Adrenal gland (tissue), 12 donors: ENCODE data around the gene OLFM1. TPM values are rescaled to one million over a fixed set of nuclear protein-coding genes. Genes with fewer than 3 reads are reported as not detected.

ENCODE experiments used
- DNase-seq, 7 donors: peaks; one replicate each; pipeline ENCODE4 v3.0.0-alpha.2; 2019 to 2020
- H3K27ac ChIP-seq, 5 donors: fragments of 200-600 bp; sonication (generic) in 4 of 5; 1 replicate in 3 of 5; 2 replicates in 2 of 5; pipeline versions ENCODE4 v1.5.1 to v1.8.0; 2016 to 2020; ENCODE audit warnings: mild to moderate bottlenecking in 1 of 5
- H3K27me3 ChIP-seq: fragments of 200-600 bp; 2 replicates; pipeline ENCODE4 v1.8.0; 2021
- H3K36me3 ChIP-seq, 2 donors: fragments of 200-600 bp; replicated peaks in 1 of 2; 1 replicate in 1 of 2; 2 replicates in 1 of 2; pipeline versions ENCODE4 v1.5.1 to v1.8.0; 2018 to 2022
- H3K4me1 ChIP-seq, 2 donors: fragments of 200-600 bp; replicated peaks in 1 of 2; 1 replicate in 1 of 2; 2 replicates in 1 of 2; pipeline versions ENCODE4 v1.5.1 to v1.8.0; 2018 to 2021
- H3K4me3 ChIP-seq, 4 donors: fragments of 200-600 bp; sonication (generic) in 3 of 4; one replicate each; pipeline ENCODE4 v1.5.1; 2016 to 2018
- H3K9me3 ChIP-seq, 3 donors: fragments of 200-600 bp; sonication (generic) in 1 of 3; replicated peaks in 1 of 3; 1 replicate in 2 of 3; 2 replicates in 1 of 3; pipeline versions ENCODE4 v1.5.1 to v1.8.0; 2016 to 2021
- CTCF ChIP-seq, 6 experiments: fragments of 450-650 bp in 4 of 6; fragments of 200-600 bp in 2 of 6; sonication (generic) in 1 of 6; IDR thresholded peaks; 1 replicate in 5 of 6; 2 replicates in 1 of 6; pipeline versions ENCODE4 v1.5.1 to v1.8.0; 2016 to 2021; ENCODE audit warnings: antibody characterized with exemption in 6 of 6, mild to moderate bottlenecking in 2 of 6, moderate library complexity in 1 of 6
- POLR2A ChIP-seq, 2 donors: fragments of 450-650 bp; IDR thresholded peaks; one replicate each; pipeline ENCODE4 v1.6.1; 2017; ENCODE audit warnings: antibody characterized with exemption in 2 of 2, mild to moderate bottlenecking in 2 of 2, moderate library complexity in 1 of 2
- WGBS, 4 donors: extraction: QIAGEN DNeasy Blood & Tissue Kit in 2 of 4; methylation state at CpG; one replicate each; pipeline versions ENCODE4 v1.1.5 to v1.1.7; 2013 to 2017; 5-methylcytosine and 5-hydroxymethylcytosine counted together
- intact Hi-C, 2 donors: fragments of 100-400 bp; cut with DNase I; formaldehyde crosslinking; loops; one replicate each; pipeline versions ENCODE4 v1.14.1 to v1.15.0; 2022 to 2023
- polyA plus RNA-seq, 3 donors: library from polyadenylated mRNA; stranded (reverse); fragments of 200-250 nt in 2 of 3; fragments of 350-450 nt in 1 of 3; fragmentation: Illumina TruSeq in 1 of 3; extraction: RNeasy Lipid Tissue Mini Kit (QIAGEN cat#74804) in 1 of 3; gene quantifications; one replicate each; pipeline ENCODE4 v1.2.3, GENCODE V29; 2013 to 2014
- total RNA-seq, 9 donors: library from RNA; depleted of rRNA in 4 of 9; stranded (reverse); fragments of >200 nt in 4 of 9; fragments of 120-200 nt in 1 of 9; fragmentation: NEBNext Ultra II Directional in 1 of 9; extraction: Animal tissue kit (Norgen Biotek cat#: 25700) in 1 of 9; gene quantifications; one replicate each; pipeline versions ENCODE4 v1.1.0 to v1.2.4, GENCODE V29; 2013 to 2023
- donor health status: healthy with polysubstance abuse.
- donor health status: Bipolar disorder and iron deficiency.
- donor health status: DM: yes; HTN: yes; CAD: no.
- donor health status: DM: no; HTN: no; CAD: no.
- donor health status: DM: no; HTN: no; CAD: no.
- donor health status: DM: yes; HTN: yes; CAD: no.

OLFM1 gene
- total and polyA plus RNA-seq, 12 donors, result 2.5 to 48.0 (median 28.0) TPM

GRCh38 chr9:135165003-135165711, 77.7 kb downstream of the OLFM1 start:
- TF ChIP-seq POLR2A (IDR thresholded peaks at IDR 0.05) (no peak), CTCF (IDR thresholded peaks at IDR 0.05) (no peak)
- no peaks in the 10 kb centered on the region for H3K9me3 ChIP-seq
- no peak overlapping the region for H3K4me3 ChIP-seq
- H3K4me1 ChIP-seq, result no peaks in the 10 kb centered on the region
- H3K27ac ChIP-seq, result no peak overlapping the region
- H3K27me3 ChIP-seq, result no peaks in the 10 kb centered on the region
- no peak for DNase-seq
- intact Hi-C loops, result no loop called here
- WGBS, 4 donors, result 67 to 71% (median 69%) methylated on average over 18 of the region's 18 CpGs
- H3K36me3 ChIP-seq, result no peaks in the 10 kb centered on the region

- no peak overlapping the region for H3K4me3 ChIP-seq
- intact Hi-C loops, result no loop called here
- no peaks in the 10 kb centered on the region for H3K36me3 ChIP-seq
- H3K27ac ChIP-seq, result no peak overlapping the region
- no peaks in the 10 kb centered on the region for H3K27me3 ChIP-seq
- no peak for TF ChIP-seq POLR2A (IDR thresholded peaks at IDR 0.05)
- TF ChIP-seq CTCF (IDR thresholded peaks at IDR 0.05), result no peak
- WGBS, 4 donors, result 81 to 84% (median 83%) methylated on average over 21 to 25 of the region's 25 CpGs
- H3K4me1 ChIP-seq, result no peaks in the 10 kb centered on the region
- no peak for DNase-seq
- H3K9me3 ChIP-seq, result no peaks in the 10 kb centered on the region
These were observed 78.5 kb downstream of the OLFM1 start for GRCh38 chr9:135165756-135166519.

GRCh38 chr9:135166565-135166964, 79.1 kb downstream of the OLFM1 start:
- H3K4me1 ChIP-seq, result no peaks in the 10 kb centered on the region
- H3K27me3 ChIP-seq, result no peaks in the 10 kb centered on the region
- H3K27ac ChIP-seq, result no peak overlapping the region
- TF ChIP-seq POLR2A (IDR thresholded peaks at IDR 0.05) (no peak), CTCF (IDR thresholded peaks at IDR 0.05) (no peak)
- intact Hi-C loops, result no loop called here
- 75 to 87% (median 80%) methylated on average over 9 to 14 of the region's 14 CpGs for WGBS, 4 donors
- no peaks in the 10 kb centered on the region for H3K9me3 ChIP-seq
- no peak for DNase-seq
- H3K4me3 ChIP-seq, result no peak overlapping the region
- H3K36me3 ChIP-seq, result no peaks in the 10 kb centered on the region

GRCh38 chr9:135167356-135167755, 79.9 kb downstream of the OLFM1 start:
- intact Hi-C loops, result no loop called here
- Histone ChIP-seq H3K4me1 (no peaks in the 10 kb centered on the region), H3K9me3 (no peaks in the 10 kb centered on the region), H3K4me3 (no peak overlapping the region), H3K36me3 (no peaks in the 10 kb centered on the region), H3K27ac (no peak overlapping the region), H3K27me3 (no peaks in the 10 kb centered on the region)
- peak in 1 of 7 donors; percentile 91 for DNase-seq
- no peak for TF ChIP-seq POLR2A (IDR thresholded peaks at IDR 0.05)
- TF ChIP-seq CTCF (IDR thresholded peaks at IDR 0.05), result no peak
- WGBS, 4 donors, result 63 to 87% (median 80%) methylated on average over 11 to 12 of the region's 12 CpGs
